IMR-90 (cell line): ENCODE results near the gene NKX2-1.

Experiments
- CTCF ChIP-seq: conservative IDR thresholded peaks from 2 replicates; pipeline ENCODE4 v1.5.1; 2012; ENCODE audit warnings: mild to moderate bottlenecking, low read depth, low read length, improper control_type of control experiment
- SMC3 ChIP-seq: fragments of 150-350 bp; IDR thresholded peaks from 2 replicates; pipeline ENCODE4 v1.6.1; 2016; ENCODE audit warnings: low read depth, mild to moderate bottlenecking, antibody characterized with exemption, low read length, moderate library complexity

- TF ChIP-seq CTCF = no peak
- TF ChIP-seq SMC3 = no peak
Measured at GRCh38 chr14:36507847-36508417, 12.1 kb downstream of the NKX2-1 start.
